HG02763 (cell line): ENCODE measurements around the gene FBXO34.

Source experiments
- ATAC-seq: cut with Tn5 transposase; IDR thresholded peaks from one replicate; pipeline ENCODE4 v1.9.1; 2021; ENCODE audit warnings: mild to moderate bottlenecking, moderate library complexity; ENCODE audit not compliant: unreplicated experiment

The FBXO34 gene

GRCh38 chr14:55272387-55272786 is 1.2 kb downstream of the FBXO34 start:
- no peak for ATAC-seq

GRCh38 chr14:55272922-55273321 is 1.7 kb downstream of the FBXO34 start:
- ATAC-seq, result no peak

- no peak for ATAC-seq
Measured at GRCh38 chr14:55274146-55274545, 2.9 kb downstream of the FBXO34 start.

GRCh38 chr14:55274751-55275150 is 3.5 kb downstream of the FBXO34 start:
- no peak for ATAC-seq

- no peak for ATAC-seq
Measured at GRCh38 chr14:55276736-55277135, 5.5 kb downstream of the FBXO34 start.

- peak; percentile 80 for ATAC-seq
Measured at GRCh38 chr14:55277972-55278740, 6.9 kb downstream of the FBXO34 start.

- no peak for ATAC-seq
Measured at GRCh38 chr14:55279384-55279783, 8.2 kb downstream of the FBXO34 start.

- ATAC-seq, result no peak
Measured at GRCh38 chr14:55281316-55281839, 10.2 kb downstream of the FBXO34 start.

- no peak for ATAC-seq
Measured at GRCh38 chr14:55285048-55285652, 13.9 kb downstream of the FBXO34 start.

- no peak for ATAC-seq
Measured at GRCh38 chr14:55288439-55288838, 17.2 kb downstream of the FBXO34 start.

GRCh38 chr14:55291480-55292081 is 20.4 kb downstream of the FBXO34 start:
- ATAC-seq, result no peak

GRCh38 chr14:55294603-55295002 is 23.4 kb downstream of the FBXO34 start:
- ATAC-seq, result no peak

GRCh38 chr14:55297611-55298499 is 26.6 kb downstream of the FBXO34 start:
- ATAC-seq, result no peak

- no peak for ATAC-seq
Measured at GRCh38 chr14:55298500-55298822, 27.2 kb downstream of the FBXO34 start.

- ATAC-seq, result no peak
Measured at GRCh38 chr14:55301437-55302121, 30.4 kb downstream of the FBXO34 start.

- ATAC-seq, result no peak
Measured at GRCh38 chr14:55302367-55303124, 31.3 kb downstream of the FBXO34 start.

GRCh38 chr14:55303125-55303499 is 31.9 kb downstream of the FBXO34 start:
- ATAC-seq, result no peak

- peak; percentile 43 for ATAC-seq
Measured at GRCh38 chr14:55303691-55304145, 32.5 kb downstream of the FBXO34 start.

GRCh38 chr14:55306938-55307589 is 35.8 kb downstream of the FBXO34 start:
- ATAC-seq, result no peak
